NCI-H146 treated with DMSO at 0.1 percent for 48 hours (cell line): ENCODE data around the gene ALG1L2.
"Not testable (repeated sequence)": the region's sequence is repeated elsewhere in the genome, so short reads cannot be mapped to it uniquely, and the experiment has no call there.

Source experiments
- DNase-seq: peaks from one replicate; lab custom pipeline; 2025; ENCODE audit not compliant: unreplicated experiment; lab: John Stamatoyannopoulos, UW

The ALG1L2 gene

GRCh38 chr3:130122891-130123775 lies 41.5 kb downstream of the ALG1L2 start:
- not testable (repeated sequence) for DNase-seq

GRCh38 chr3:130125406-130125805 lies 43.8 kb downstream of the ALG1L2 start:
- DNase-seq, result not testable (repeated sequence)

- DNase-seq, result not testable (repeated sequence)
Measured at GRCh38 chr3:130136337-130136736, 54.7 kb downstream of the ALG1L2 start.

- not testable (repeated sequence) for DNase-seq
Measured at GRCh38 chr3:130137685-130138084, 56.1 kb downstream of the ALG1L2 start.

DNA sequence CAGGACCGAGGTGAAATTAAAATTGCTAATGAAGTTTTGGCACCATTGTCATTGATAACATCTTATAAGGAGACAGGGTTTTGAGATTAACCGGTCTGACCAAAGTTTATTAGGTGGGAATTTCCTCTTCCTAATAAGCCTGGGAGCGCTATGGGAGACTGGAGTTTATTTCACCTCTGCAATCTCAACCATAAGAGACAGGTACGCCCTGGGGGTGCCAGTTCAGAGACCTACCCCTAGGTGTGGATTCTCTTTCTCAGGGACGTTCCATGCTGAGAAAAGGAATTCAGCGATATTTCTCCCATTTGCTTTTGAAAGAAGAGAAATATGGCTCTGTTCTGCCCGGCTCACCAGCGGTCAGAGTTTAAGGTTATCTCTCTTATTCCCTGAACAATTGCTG lies 57.4 kb downstream of the ALG1L2 start:
- DNase-seq, result not testable (repeated sequence)

DNA sequence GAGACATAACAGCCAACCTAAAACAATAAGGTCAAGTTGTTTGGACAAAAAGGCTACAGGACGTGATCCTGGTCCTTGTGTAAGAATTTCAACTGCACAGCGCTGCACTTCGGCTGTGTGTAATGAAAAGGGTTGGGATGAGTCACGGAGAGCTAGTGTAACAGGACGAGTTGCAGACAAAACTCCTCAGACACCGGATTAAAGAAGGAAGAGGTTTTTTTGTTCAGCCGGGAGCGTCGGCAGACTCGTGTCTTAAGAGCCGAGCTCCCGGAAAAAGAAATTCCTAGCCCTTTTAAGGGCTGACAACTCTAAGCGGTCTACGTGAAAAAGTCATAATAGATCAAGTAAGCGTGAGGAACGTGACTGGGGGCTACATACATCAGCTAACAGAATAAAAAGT lies 59.1 kb downstream of the ALG1L2 start:
- not testable (repeated sequence) for DNase-seq

- not testable (repeated sequence) for DNase-seq
Measured at GRCh38 chr3:130143648-130144327, 62.2 kb downstream of the ALG1L2 start.

DNA sequence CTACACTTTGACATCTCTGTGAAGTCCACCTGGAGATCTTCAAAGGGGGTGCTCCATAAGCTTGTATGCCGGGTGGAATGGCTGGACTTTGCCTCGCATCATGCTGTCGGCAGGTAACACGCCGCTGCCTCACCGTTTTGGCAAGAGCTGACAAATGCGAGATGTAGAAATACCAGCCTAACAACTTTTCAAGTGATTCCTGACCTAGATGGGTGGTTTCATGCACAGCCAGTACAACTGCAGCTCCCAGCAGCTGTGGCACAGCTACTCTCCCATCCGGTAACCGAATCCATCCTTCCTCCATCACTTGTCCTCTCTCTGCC lies 62.7 kb downstream of the ALG1L2 start:
- DNase-seq, result not testable (repeated sequence)

DNA sequence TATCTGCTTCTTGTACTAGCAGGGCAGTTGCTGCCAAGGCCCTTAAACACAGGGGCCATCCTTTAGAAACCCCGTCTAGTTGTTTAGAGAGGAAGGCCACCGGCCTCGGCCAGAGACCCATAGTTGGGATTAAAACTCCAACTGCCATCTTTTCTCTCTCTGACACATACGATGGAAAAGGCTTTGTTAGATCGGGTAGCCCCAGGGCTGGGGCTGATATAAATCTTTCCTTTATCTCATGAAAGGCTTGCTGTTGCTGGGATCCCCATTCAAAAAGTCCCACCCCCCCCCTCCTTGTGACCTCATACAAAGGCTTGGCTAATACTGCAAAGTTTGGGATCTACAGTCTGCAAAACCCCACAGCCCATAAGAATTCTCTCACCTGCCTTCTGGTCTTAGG lies 63.8 kb downstream of the ALG1L2 start:
- DNase-seq, result not testable (repeated sequence)

DNA sequence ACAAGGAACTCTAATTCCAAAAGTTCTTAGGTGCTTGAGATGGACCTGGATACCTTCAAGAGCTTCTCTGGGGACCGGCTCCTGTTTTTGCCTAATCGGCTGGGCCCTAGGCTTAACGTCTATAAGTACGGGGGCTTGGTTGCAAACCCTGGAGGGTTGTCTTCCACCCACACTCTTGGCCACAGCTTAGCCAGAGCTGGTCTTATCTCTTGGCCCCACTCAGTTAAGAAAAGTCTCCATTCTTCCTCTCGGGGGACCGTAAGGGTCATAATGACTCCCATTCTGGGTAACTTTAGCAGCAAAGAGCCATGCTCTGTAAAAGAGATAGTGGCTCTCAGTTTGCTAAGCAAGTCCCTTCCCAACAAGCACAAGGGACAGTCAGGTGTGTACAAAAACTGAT lies 64.8 kb downstream of the ALG1L2 start:
- not testable (repeated sequence) for DNase-seq
